Adrenal gland (tissue), 5 donors: Measurements from ENCODE around the gene COQ10A.

ENCODE experiments used
- CTCF ChIP-seq, 6 experiments: fragments of 450-650 bp in 4 of 6; fragments of 200-600 bp in 2 of 6; sonication (generic) in 1 of 6; IDR thresholded peaks; 1 replicate in 5 of 6; 2 replicates in 1 of 6; pipeline versions ENCODE4 v1.5.1 to v1.8.0; 2016 to 2021; ENCODE audit warnings: antibody characterized with exemption in 6 of 6, mild to moderate bottlenecking in 2 of 6, moderate library complexity in 1 of 6
- POLR2A ChIP-seq, 2 donors: fragments of 450-650 bp; IDR thresholded peaks; one replicate each; pipeline ENCODE4 v1.6.1; 2017; ENCODE audit warnings: antibody characterized with exemption in 2 of 2, mild to moderate bottlenecking in 2 of 2, moderate library complexity in 1 of 2
- donor health status: DM: no; HTN: no; CAD: no.

- TF ChIP-seq CTCF (IDR thresholded peaks at IDR 0.05): no peak
- TF ChIP-seq POLR2A (IDR thresholded peaks at IDR 0.05): no peak
These were observed 29.6 kb downstream of the COQ10A start for GRCh38 chr12:56296295-56296694.
